ENCODE measurements around the gene CREBZF.
"Not testable (repeated sequence)": the region's sequence is repeated elsewhere in the genome, so short reads cannot be mapped to it uniquely, and the experiment has no call there.

The CREBZF gene

DNA sequence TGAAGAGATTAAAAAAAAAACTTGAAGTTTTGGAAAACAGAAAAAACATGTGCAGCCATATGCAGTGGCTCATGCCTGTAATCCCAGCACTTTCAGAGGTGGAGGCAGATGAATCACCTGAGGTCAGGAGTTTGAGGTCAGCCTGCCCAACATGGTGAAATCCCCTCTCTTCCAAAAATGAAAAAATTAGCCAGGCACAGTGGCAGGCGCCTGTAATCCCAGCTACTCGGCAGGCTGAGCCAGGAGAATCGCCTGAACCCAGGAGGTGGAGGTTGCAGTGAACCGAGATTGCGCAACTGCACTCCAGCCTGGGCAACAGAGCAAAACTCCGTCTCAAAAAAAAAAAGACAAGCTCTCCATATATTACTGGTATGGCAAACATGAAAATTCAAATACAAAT lies 45.4 kb downstream of the CREBZF start:
- no peak for DNase-seq

DNA sequence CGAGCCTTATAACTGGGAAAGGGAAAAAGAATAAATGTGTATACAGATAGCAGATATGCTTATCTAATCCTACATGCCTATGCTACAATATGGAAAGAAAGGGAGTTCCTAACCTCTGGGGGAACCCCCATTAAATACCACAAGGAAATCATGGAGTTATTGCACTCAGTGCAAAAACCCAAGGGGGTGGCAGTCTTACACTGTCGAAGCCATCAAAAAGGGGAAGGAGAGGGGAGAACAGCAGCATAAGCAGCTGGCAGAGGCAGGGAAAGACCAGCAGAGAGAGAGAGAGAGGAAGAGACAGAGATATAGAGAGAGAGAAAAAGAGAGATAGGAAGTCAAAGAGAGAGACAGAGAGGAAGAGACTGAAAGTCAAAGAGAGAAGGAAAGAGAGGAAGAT lies 53.3 kb downstream of the CREBZF start:
- DNase-seq = not testable (repeated sequence)
